Tibial artery (tissue), 4 donors: ENCODE data around the gene PCA3.

ENCODE experiments used
- DNase-seq, 2 donors: peaks; one replicate each; pipeline ENCODE4 v3.0.0-alpha.2; 2019
- H3K27ac ChIP-seq, 2 donors: fragments of 200-600 bp; sonication (generic) in 1 of 2; 1 replicate in 1 of 2; 2 replicates in 1 of 2; pipeline ENCODE4 v1.5.1; 2018 to 2019; ENCODE audit warnings: mild to moderate bottlenecking in 1 of 2
- H3K27me3 ChIP-seq, 2 donors: fragments of 200-600 bp; sonication (generic) in 1 of 2; one replicate each; pipeline versions ENCODE4 v1.5.1 to v1.6.0; 2016 to 2019
- H3K36me3 ChIP-seq, 3 donors: fragments of 200-600 bp; sonication (generic) in 2 of 3; one replicate each; pipeline ENCODE4 v1.5.1; 2016 to 2019; ENCODE audit warnings: mild to moderate bottlenecking in 2 of 3
- H3K4me1 ChIP-seq, 4 donors: fragments of 200-600 bp; sonication (generic) in 2 of 4; 1 replicate in 3 of 4; 2 replicates in 1 of 4; pipeline ENCODE4 v1.5.1; 2016 to 2019
- H3K4me3 ChIP-seq, 2 donors: fragments of 200-600 bp; sonication (generic) in 1 of 2; 1 replicate in 1 of 2; 2 replicates in 1 of 2; pipeline ENCODE4 v1.5.1; 2018 to 2019; ENCODE audit warnings: mild to moderate bottlenecking in 2 of 2
- H3K9me3 ChIP-seq, 3 donors: fragments of 200-600 bp; sonication (generic) in 1 of 3; one replicate each; pipeline ENCODE4 v1.5.1; 2016 to 2019
- CTCF ChIP-seq, 2 experiments: fragments of 200-600 bp in 1 of 2; fragments of 450-650 bp in 1 of 2; IDR thresholded peaks; one replicate each; pipeline ENCODE4 v1.5.1; 2017 to 2019; ENCODE audit warnings: antibody characterized with exemption in 2 of 2, mild to moderate bottlenecking in 1 of 2, moderate library complexity in 1 of 2
- intact Hi-C: fragments of 100-400 bp; cut with DNase I; formaldehyde crosslinking; loops from one replicate; pipeline ENCODE4 v1.15.0; 2023; ENCODE audit warnings: low total_unique reads

Gene PCA3

GRCh38 chr9:76766126-76766525 is 1.9 kb downstream of the PCA3 start:
- no peak for DNase-seq
- H3K27me3 ChIP-seq: no peaks in the 10 kb centered on the region
- H3K4me3 ChIP-seq: no peak overlapping the region
- TF ChIP-seq CTCF (IDR thresholded peaks at IDR 0.05): no peak
- H3K4me1 ChIP-seq: peaks cover 0 to 20% (median 0%) of the 10 kb centered on the region in 4 donors
- intact Hi-C loops: no loop called here
- peaks cover 0 to 18% (median 5%) of the 10 kb centered on the region in 3 donors for H3K36me3 ChIP-seq
- H3K9me3 ChIP-seq: no peaks in the 10 kb centered on the region
- H3K27ac ChIP-seq: no peak overlapping the region

- H3K27me3 ChIP-seq: no peaks in the 10 kb centered on the region
- no peak for DNase-seq
- H3K4me3 ChIP-seq: no peak overlapping the region
- TF ChIP-seq CTCF (IDR thresholded peaks at IDR 0.05): no peak
- peak overlapping the region; percentile 20 to 26 for H3K27ac ChIP-seq
- H3K36me3 ChIP-seq: no peaks in the 10 kb centered on the region
- intact Hi-C loops: no loop called here
- H3K4me1 ChIP-seq: peaks cover 0 to 59% (median 6%) of the 10 kb centered on the region in 4 donors
- H3K9me3 ChIP-seq: no peaks in the 10 kb centered on the region
Observed at GRCh38 chr9:76772686-76773445, 8.6 kb downstream of the PCA3 start.

- intact Hi-C loops: no loop called here
- Histone ChIP-seq H3K36me3 (peaks cover 17 to 23% (median 18%) of the 10 kb centered on the region in 3 donors), H3K4me1 (peaks cover 0 to 24% (median 0%) of the 10 kb centered on the region in 4 donors), H3K4me3 (no peak overlapping the region), H3K9me3 (no peaks in the 10 kb centered on the region), H3K27ac (no peak overlapping the region), H3K27me3 (no peaks in the 10 kb centered on the region)
- no peak for DNase-seq
- no peak for TF ChIP-seq CTCF (IDR thresholded peaks at IDR 0.05)
Observed at GRCh38 chr9:76784881-76785280, 20.6 kb downstream of the PCA3 start.

GRCh38 chr9:76785501-76785900 is 21.3 kb downstream of the PCA3 start:
- H3K4me3 ChIP-seq: no peak overlapping the region
- no peak overlapping the region for H3K27ac ChIP-seq
- no peak for DNase-seq
- intact Hi-C loops: no loop called here
- no peak for TF ChIP-seq CTCF (IDR thresholded peaks at IDR 0.05)
- peaks cover 17 to 23% (median 18%) of the 10 kb centered on the region in 3 donors for H3K36me3 ChIP-seq
- H3K9me3 ChIP-seq: no peaks in the 10 kb centered on the region
- no peaks in the 10 kb centered on the region for H3K27me3 ChIP-seq
- peaks cover 0 to 24% (median 0%) of the 10 kb centered on the region in 4 donors for H3K4me1 ChIP-seq

- DNase-seq: no peak
- peaks cover 17 to 23% (median 18%) of the 10 kb centered on the region in 3 donors for H3K36me3 ChIP-seq
- H3K4me1 ChIP-seq: peaks cover 0 to 24% (median 0%) of the 10 kb centered on the region in 4 donors
- TF ChIP-seq CTCF (IDR thresholded peaks at IDR 0.05): no peak
- no peak overlapping the region for H3K4me3 ChIP-seq
- intact Hi-C loops: no loop called here
- H3K27me3 ChIP-seq: no peaks in the 10 kb centered on the region
- H3K27ac ChIP-seq: no peak overlapping the region
- H3K9me3 ChIP-seq: no peaks in the 10 kb centered on the region
Observed at GRCh38 chr9:76787677-76788076, 23.4 kb downstream of the PCA3 start.
